ENCODE measurements around the gene PDZK1IP1. TPM values are rescaled to one million over a fixed set of nuclear protein-coding genes. Genes with fewer than 3 reads are reported as not detected.

The PDZK1IP1 gene
- total RNA-seq, 5 donors from 2014 or later (not counting 1 experiment from before 2014, with no cell fraction given), result not detected

- H3K4me3 ChIP-seq (ENCODE audit: control insufficient read depth in 1 of 2, extremely low read depth in 1 of 2, low read length in 1 of 2), result no peak overlapping the region
- H3K27ac ChIP-seq (ENCODE audit: low read length), result no peak overlapping the region
- no peak overlapping the region for H3K27ac Mint-ChIP-seq
- H3K4me1 Mint-ChIP-seq, result no peaks in the 10 kb centered on the region
- H3K9me3 Mint-ChIP-seq, result no peaks in the 10 kb centered on the region
- WGBS (ENCODE audit: insufficient coverage), result 44% methylated on average over 2 of the region's 2 CpGs
- ATAC-seq (replicated peaks in 1 of 4) (peak in 1 of 4 experiments; percentile 22), DNase-seq (peak in 1 of 35 experiments; percentile 3)
- H3K27me3 ChIP-seq (replicated peaks in 1 of 2; ENCODE audit: control insufficient read depth in 2 of 2, extremely low read depth in 1 of 2, insufficient read depth in 2 of 2, low read length in 1 of 2), result peaks cover 0 to 48% of the 10 kb centered on the region in 2 experiments
- H3K36me3 ChIP-seq (ENCODE audit: control insufficient read depth in 2 of 2, extremely low read depth in 1 of 2, insufficient read depth in 1 of 2, low read length in 1 of 2), result no peaks in the 10 kb centered on the region
- no peaks in the 10 kb centered on the region for H3K36me3 Mint-ChIP-seq
- H3K4me3 Mint-ChIP-seq, result no peak overlapping the region
- H3K9me3 ChIP-seq, result no peaks in the 10 kb centered on the region
- peaks cover 0 to 4% of the 10 kb centered on the region in 2 experiments for H3K4me1 ChIP-seq (ENCODE audit: control insufficient read depth in 1 of 2, extremely low read depth in 1 of 2, insufficient read depth in 2 of 2, low read length in 2 of 2)
- H3K27me3 Mint-ChIP-seq, result peaks cover 15 to 19% of the 10 kb centered on the region in 2 donors
- POLR2A ChIA-PET, result no interaction called here
- CTCF ChIA-PET, result no interaction called here
Observed at GRCh38 chr1:47187926-47188250, 1.9 kb downstream of the PDZK1IP1 start.

GRCh38 chr1:47187231-47187925, 2.5 kb downstream of the PDZK1IP1 start:
- Histone ChIP-seq H3K27ac (ENCODE audit: low read length) (no peak overlapping the region), H3K4me1 (ENCODE audit: control insufficient read depth in 1 of 2, extremely low read depth in 1 of 2, insufficient read depth in 2 of 2, low read length in 2 of 2) (no peaks in the 10 kb centered on the region), H3K9me3 (no peaks in the 10 kb centered on the region), H3K36me3 (ENCODE audit: control insufficient read depth in 2 of 2, extremely low read depth in 1 of 2, insufficient read depth in 1 of 2, low read length in 1 of 2) (no peaks in the 10 kb centered on the region), H3K27me3 (replicated peaks in 1 of 2; ENCODE audit: control insufficient read depth in 2 of 2, extremely low read depth in 1 of 2, insufficient read depth in 2 of 2, low read length in 1 of 2) (peaks cover 0 to 48% of the 10 kb centered on the region in 2 experiments), H3K4me3 (ENCODE audit: control insufficient read depth in 1 of 2, extremely low read depth in 1 of 2, low read length in 1 of 2) (no peak overlapping the region)
- ChIA-PET CTCF (no interaction called here), POLR2A (no interaction called here)
- Mint-ChIP-seq H3K4me3 (no peak overlapping the region), H3K4me1 (no peaks in the 10 kb centered on the region), H3K9me3 (no peaks in the 10 kb centered on the region), H3K27ac (no peak overlapping the region), H3K36me3 (no peaks in the 10 kb centered on the region), H3K27me3 (peaks cover 15 to 22% of the 10 kb centered on the region in 2 donors)
- DNase-seq (peak in 1 of 35 experiments; percentile 17), ATAC-seq (replicated peaks in 1 of 4) (no peak)
- WGBS (ENCODE audit: insufficient coverage), result 80% methylated on average over 11 of the region's 12 CpGs

- H3K27ac ChIP-seq (ENCODE audit: low read length), result no peak overlapping the region
- Mint-ChIP-seq H3K4me3 (no peak overlapping the region), H3K27ac (no peak overlapping the region), H3K36me3 (no peaks in the 10 kb centered on the region), H3K9me3 (no peaks in the 10 kb centered on the region), H3K27me3 (peaks cover 22 to 29% of the 10 kb centered on the region in 2 donors), H3K4me1 (no peaks in the 10 kb centered on the region)
- no peaks in the 10 kb centered on the region for H3K36me3 ChIP-seq (ENCODE audit: control insufficient read depth in 2 of 2, extremely low read depth in 1 of 2, insufficient read depth in 1 of 2, low read length in 1 of 2)
- H3K4me1 ChIP-seq (ENCODE audit: control insufficient read depth in 1 of 2, extremely low read depth in 1 of 2, insufficient read depth in 2 of 2, low read length in 2 of 2), result no peaks in the 10 kb centered on the region
- DNase-seq (peak in 1 of 35 experiments; percentile 15), ATAC-seq (replicated peaks in 1 of 4) (no peak)
- H3K4me3 ChIP-seq (ENCODE audit: control insufficient read depth in 1 of 2, extremely low read depth in 1 of 2, low read length in 1 of 2), result no peak overlapping the region
- CTCF ChIA-PET, result no interaction called here
- no peaks in the 10 kb centered on the region for H3K9me3 ChIP-seq
- peaks cover 0 to 50% of the 10 kb centered on the region in 2 experiments for H3K27me3 ChIP-seq (replicated peaks in 1 of 2; ENCODE audit: control insufficient read depth in 2 of 2, extremely low read depth in 1 of 2, insufficient read depth in 2 of 2, low read length in 1 of 2)
- 81% methylated on average over 9 of the region's 13 CpGs for WGBS (ENCODE audit: insufficient coverage)
- POLR2A ChIA-PET, result no interaction called here
Observed at GRCh38 chr1:47186267-47187185, 3.3 kb downstream of the PDZK1IP1 start.

- Mint-ChIP-seq H3K9me3 (no peaks in the 10 kb centered on the region), H3K4me3 (no peak overlapping the region), H3K27me3 (peaks cover 35 to 42% of the 10 kb centered on the region in 2 donors), H3K36me3 (no peaks in the 10 kb centered on the region), H3K4me1 (no peaks in the 10 kb centered on the region), H3K27ac (no peak overlapping the region)
- Histone ChIP-seq H3K27me3 (replicated peaks in 1 of 2; ENCODE audit: control insufficient read depth in 2 of 2, extremely low read depth in 1 of 2, insufficient read depth in 2 of 2, low read length in 1 of 2) (peaks cover 0 to 59% of the 10 kb centered on the region in 2 experiments), H3K9me3 (no peaks in the 10 kb centered on the region), H3K4me3 (ENCODE audit: control insufficient read depth in 1 of 2, extremely low read depth in 1 of 2, low read length in 1 of 2) (no peak overlapping the region), H3K4me1 (ENCODE audit: control insufficient read depth in 1 of 2, extremely low read depth in 1 of 2, insufficient read depth in 2 of 2, low read length in 2 of 2) (no peaks in the 10 kb centered on the region), H3K36me3 (ENCODE audit: control insufficient read depth in 2 of 2, extremely low read depth in 1 of 2, insufficient read depth in 1 of 2, low read length in 1 of 2) (no peaks in the 10 kb centered on the region), H3K27ac (ENCODE audit: low read length) (no peak overlapping the region)
- 85% methylated on average over 10 of the region's 14 CpGs for WGBS (ENCODE audit: insufficient coverage)
- ChIA-PET CTCF (interaction anchor here (0.6 to 2.1 kb wide), 8 partner anchors 9 to 534 kb away, joined by 3 to 15 read pairs (median 3); no protein-coding TSS in a partner anchor), POLR2A (no interaction called here)
- ATAC-seq (replicated peaks in 1 of 4) (no peak), DNase-seq (peak in 1 of 35 experiments; percentile 21)
Observed at GRCh38 chr1:47184822-47185677, 4.8 kb downstream of the PDZK1IP1 start.

- ChIA-PET POLR2A (no interaction called here), CTCF (interaction anchor here (0.6 to 2.1 kb wide), 10 partner anchors 9 to 535 kb away, joined by 3 to 15 read pairs (median 3); no protein-coding TSS in a partner anchor)
- Histone ChIP-seq H3K36me3 (ENCODE audit: control insufficient read depth in 2 of 2, extremely low read depth in 1 of 2, insufficient read depth in 1 of 2, low read length in 1 of 2) (no peaks in the 10 kb centered on the region), H3K27me3 (replicated peaks in 1 of 2; ENCODE audit: control insufficient read depth in 2 of 2, extremely low read depth in 1 of 2, insufficient read depth in 2 of 2, low read length in 1 of 2) (peaks cover 0 to 67% of the 10 kb centered on the region in 2 experiments), H3K4me1 (ENCODE audit: control insufficient read depth in 1 of 2, extremely low read depth in 1 of 2, insufficient read depth in 2 of 2, low read length in 2 of 2) (peaks cover 0 to 8% of the 10 kb centered on the region in 2 experiments), H3K4me3 (ENCODE audit: control insufficient read depth in 1 of 2, extremely low read depth in 1 of 2, low read length in 1 of 2) (no peak overlapping the region), H3K9me3 (no peaks in the 10 kb centered on the region), H3K27ac (ENCODE audit: low read length) (no peak overlapping the region)
- no peak overlapping the region for H3K27ac Mint-ChIP-seq
- H3K36me3 Mint-ChIP-seq, result no peaks in the 10 kb centered on the region
- H3K9me3 Mint-ChIP-seq, result no peaks in the 10 kb centered on the region
- ATAC-seq (replicated peaks in 1 of 4) (no peak), DNase-seq (no peak)
- H3K4me3 Mint-ChIP-seq, result no peak overlapping the region
- WGBS (ENCODE audit: insufficient coverage), result 87% methylated on average over 4 of the region's 5 CpGs
- H3K27me3 Mint-ChIP-seq, result peaks cover 39 to 47% of the 10 kb centered on the region in 2 donors
- H3K4me1 Mint-ChIP-seq, result peaks cover 5 to 6% (median 5%) of the 10 kb centered on the region in 3 donors
Observed at GRCh38 chr1:47184090-47184821, 5.6 kb downstream of the PDZK1IP1 start.
